Mesenchymal stem cell (in vitro differentiated cells and primary cell): ENCODE measurements around the gene GYG2.

ENCODE experiments used
- DNase-seq: peaks from one replicate; pipeline ENCODE4 v3.0.0-alpha.2; 2013
- H2AFZ ChIP-seq: one replicate; pipeline ENCODE4 v1.6.1; 2013; ENCODE audit warnings: low read depth, mild to moderate bottlenecking, control low read depth, inconsistent platforms, low read length, moderate library complexity
- H2AK5ac ChIP-seq: 2 replicates; pipeline ENCODE4 v1.6.1; 2013; ENCODE audit warnings: low read length, moderate library complexity, mild to moderate bottlenecking, inconsistent platforms; ENCODE audit not compliant: severe bottlenecking
- H2BK120ac ChIP-seq: one replicate; pipeline ENCODE4 v1.6.1; 2013; ENCODE audit warnings: low read depth, mild to moderate bottlenecking, inconsistent platforms, low read length, moderate library complexity
- H2BK12ac ChIP-seq, 2 experiments: one replicate each; pipeline ENCODE4 v1.6.1; 2013; ENCODE audit warnings: inconsistent platforms in 2 of 2, low read length in 2 of 2, mild to moderate bottlenecking in 2 of 2, moderate library complexity in 2 of 2, control low read depth in 1 of 2
- H2BK15ac ChIP-seq: one replicate; pipeline ENCODE4 v1.6.1; 2013; ENCODE audit warnings: mild to moderate bottlenecking, low read depth, inconsistent platforms; ENCODE audit not compliant: poor library complexity, severe bottlenecking
- H2BK5ac ChIP-seq: 2 replicates; pipeline ENCODE4 v1.6.1; 2013; ENCODE audit warnings: low read depth, mild to moderate bottlenecking, low read length, control low read depth, inconsistent platforms; ENCODE audit not compliant: poor library complexity, severe bottlenecking
- H3K14ac ChIP-seq, 2 experiments: one replicate each; pipeline ENCODE4 v1.6.1; 2013; ENCODE audit warnings: inconsistent platforms in 2 of 2, low read length in 2 of 2, control low read depth in 1 of 2, mild to moderate bottlenecking in 1 of 2, moderate library complexity in 1 of 2
- H3K18ac ChIP-seq, 2 experiments: one replicate each; pipeline ENCODE4 v1.6.1; 2013; ENCODE audit warnings: inconsistent platforms in 2 of 2, low read length in 2 of 2, control low read depth in 1 of 2, low read depth in 1 of 2, mild to moderate bottlenecking in 1 of 2
- H3K23ac ChIP-seq, 2 experiments: one replicate each; pipeline ENCODE4 v1.6.1; 2013; ENCODE audit warnings: inconsistent platforms in 2 of 2, low read length in 2 of 2, mild to moderate bottlenecking in 2 of 2, moderate library complexity in 2 of 2, control low read depth in 1 of 2
- H3K27ac ChIP-seq: 2 replicates; pipeline ENCODE4 v1.5.1; 2013; ENCODE audit warnings: mild to moderate bottlenecking, moderate library complexity, low read length, control low read depth, inconsistent platforms; ENCODE audit not compliant: poor library complexity, severe bottlenecking
- H3K27me3 ChIP-seq, 2 experiments: 2 replicates each; pipeline versions ENCODE4 v1.6.1 to v1.7.0; 2013; ENCODE audit warnings: low read length in 2 of 2, mild to moderate bottlenecking in 2 of 2, moderate library complexity in 2 of 2, control low read depth in 1 of 2, inconsistent platforms in 1 of 2; ENCODE audit not compliant: control insufficient read depth in 1 of 2, insufficient read depth in 1 of 2
- H3K36me3 ChIP-seq, 2 experiments: 2 replicates each; pipeline versions ENCODE4 v1.6.1 to v1.7.0; 2013; ENCODE audit warnings: low read length in 2 of 2, control low read depth in 1 of 2, inconsistent platforms in 1 of 2, low read depth in 1 of 2, mild to moderate bottlenecking in 1 of 2; ENCODE audit not compliant: insufficient read depth in 2 of 2, control insufficient read depth in 1 of 2
- H3K4ac ChIP-seq, 2 experiments: one replicate each; pipeline ENCODE4 v1.6.1; 2013; ENCODE audit warnings: inconsistent platforms in 2 of 2, low read length in 2 of 2, mild to moderate bottlenecking in 2 of 2, moderate library complexity in 2 of 2, control low read depth in 1 of 2, low read depth in 1 of 2
- H3K4me1 ChIP-seq: 2 replicates; pipeline ENCODE4 v1.6.1; 2013; ENCODE audit warnings: low read depth, low read length, control low read depth; ENCODE audit not compliant: control insufficient read depth, insufficient read depth
- H3K4me2 ChIP-seq: 2 replicates; pipeline ENCODE4 v1.6.1; 2013; ENCODE audit warnings: low read length, mild to moderate bottlenecking, inconsistent platforms; ENCODE audit not compliant: poor library complexity, severe bottlenecking
- H3K4me3 ChIP-seq, 2 experiments: 2 replicates each; pipeline versions ENCODE4 v1.5.1 to v1.7.0; 2013; ENCODE audit warnings: low read length in 2 of 2, mild to moderate bottlenecking in 2 of 2, control low read depth in 1 of 2, low read depth in 1 of 2; ENCODE audit not compliant: insufficient read depth in 1 of 2
- H3K79me1 ChIP-seq: replicated peaks from 2 replicates; pipeline ENCODE4 v1.6.1; 2013; ENCODE audit warnings: mild to moderate bottlenecking, control low read depth, low read length, inconsistent platforms; ENCODE audit not compliant: poor library complexity, severe bottlenecking
- H3K9ac ChIP-seq: 2 replicates; pipeline ENCODE4 v1.7.0; 2013; ENCODE audit warnings: mild to moderate bottlenecking, low read length, moderate library complexity
- H3K9me3 ChIP-seq: 2 replicates; pipeline ENCODE4 v1.7.0; 2013; ENCODE audit warnings: mild to moderate bottlenecking, low read length; ENCODE audit not compliant: control insufficient read depth
- H4K8ac ChIP-seq: one replicate; pipeline ENCODE4 v1.6.1; 2013; ENCODE audit warnings: inconsistent platforms, mild to moderate bottlenecking, low read length, moderate library complexity
- H4K91ac ChIP-seq: one replicate; pipeline ENCODE4 v1.6.1; 2013; ENCODE audit warnings: mild to moderate bottlenecking, low read length, inconsistent platforms
- WGBS: methylation state at CpG from one replicate; pipeline ENCODE4 v1.1.7; 2013; ENCODE audit warnings: mixed read lengths; 5-methylcytosine and 5-hydroxymethylcytosine counted together

Gene GYG2

GRCh38 chrX:2878563-2878962 is 49.8 kb downstream of the GYG2 start:
- Histone ChIP-seq H4K91ac (no peak overlapping the region), H2BK12ac (no peak overlapping the region), H3K9me3 (no peaks in the 10 kb centered on the region), H3K14ac (no peak overlapping the region), H3K36me3 (peaks cover 0 to 7% of the 10 kb centered on the region in 2 experiments), H3K18ac (no peak overlapping the region), H2BK15ac (no peak overlapping the region), H3K4me2 (no peak overlapping the region), H2AK5ac (no peak overlapping the region), H3K79me1 (no peaks in the 10 kb centered on the region), H3K9ac (no peak overlapping the region), H3K27ac (no peak overlapping the region), H2BK5ac (no peak overlapping the region), H4K8ac (no peak overlapping the region), H2AFZ (no peak overlapping the region), H3K4ac (no peak overlapping the region), H3K4me3 (no peak overlapping the region), H3K27me3 (no peaks in the 10 kb centered on the region), H2BK120ac (no peak overlapping the region), H3K4me1 (no peaks in the 10 kb centered on the region), H3K23ac (no peak overlapping the region)
- no peak for DNase-seq
- WGBS: no CpG with 5 or more reads among the region's 2 CpGs

GRCh38 chrX:2879670-2880069 is 50.9 kb downstream of the GYG2 start:
- Histone ChIP-seq H3K27ac (no peak overlapping the region), H2BK120ac (no peak overlapping the region), H4K8ac (no peak overlapping the region), H3K4me1 (no peaks in the 10 kb centered on the region), H3K4me2 (no peak overlapping the region), H3K36me3 (peaks cover 0 to 10% of the 10 kb centered on the region in 2 experiments), H2AK5ac (no peak overlapping the region), H3K18ac (no peak overlapping the region), H3K4ac (no peak overlapping the region), H2AFZ (no peak overlapping the region), H3K27me3 (no peaks in the 10 kb centered on the region), H2BK12ac (no peak overlapping the region), H3K9me3 (no peaks in the 10 kb centered on the region), H3K79me1 (no peaks in the 10 kb centered on the region), H3K14ac (no peak overlapping the region), H4K91ac (no peak overlapping the region), H2BK5ac (no peak overlapping the region), H3K23ac (no peak overlapping the region), H3K4me3 (no peak overlapping the region), H2BK15ac (no peak overlapping the region), H3K9ac (no peak overlapping the region)
- DNase-seq: no peak
- 95% methylated on average over 1 of the region's 1 CpG for WGBS

GRCh38 chrX:2883770-2884169 is 55.0 kb downstream of the GYG2 start:
- H3K4me3 ChIP-seq: no peak overlapping the region

GRCh38 chrX:2888309-2888708 is 59.6 kb downstream of the GYG2 start:
- WGBS: 90% methylated on average over 6 of the region's 7 CpGs
- H2BK15ac ChIP-seq: no peak overlapping the region

More at GRCh38 chrX:2883770-2884169, 55.0 kb downstream of the GYG2 start:
- no peak overlapping the region for H2BK15ac ChIP-seq
- 98% methylated on average over 11 of the region's 14 CpGs for WGBS
- peaks cover 0 to 10% of the 10 kb centered on the region in 2 experiments for H3K36me3 ChIP-seq
- H4K91ac ChIP-seq: no peak overlapping the region
- H2AFZ ChIP-seq: no peak overlapping the region
- no peak overlapping the region for H3K18ac ChIP-seq
- H2BK5ac ChIP-seq: no peak overlapping the region
- H3K14ac ChIP-seq: no peak overlapping the region
- H3K9me3 ChIP-seq: no peaks in the 10 kb centered on the region
- no peak overlapping the region for H4K8ac ChIP-seq
- no peak overlapping the region for H3K27ac ChIP-seq
- H3K4me2 ChIP-seq: no peak overlapping the region
- H3K4me1 ChIP-seq: no peaks in the 10 kb centered on the region
- H3K9ac ChIP-seq: no peak overlapping the region
- H3K79me1 ChIP-seq: no peaks in the 10 kb centered on the region
- H2BK120ac ChIP-seq: no peak overlapping the region
- H2AK5ac ChIP-seq: no peak overlapping the region
- H3K4ac ChIP-seq: no peak overlapping the region
- H3K27me3 ChIP-seq: no peaks in the 10 kb centered on the region
- no peak overlapping the region for H2BK12ac ChIP-seq
- DNase-seq: no peak
- no peak overlapping the region for H3K23ac ChIP-seq

More at GRCh38 chrX:2888309-2888708, 59.6 kb downstream of the GYG2 start:
- no peak for DNase-seq
- Histone ChIP-seq H3K27me3 (no peaks in the 10 kb centered on the region), H3K4me1 (no peaks in the 10 kb centered on the region), H2BK5ac (no peak overlapping the region), H3K4me2 (no peak overlapping the region), H3K14ac (no peak overlapping the region), H3K27ac (no peak overlapping the region), H2BK120ac (no peak overlapping the region), H3K36me3 (peaks cover 0 to 3% of the 10 kb centered on the region in 2 experiments), H3K23ac (no peak overlapping the region), H4K91ac (no peak overlapping the region), H3K9me3 (no peaks in the 10 kb centered on the region), H3K4ac (no peak overlapping the region), H4K8ac (no peak overlapping the region), H3K18ac (no peak overlapping the region), H2AFZ (no peak overlapping the region), H2BK12ac (no peak overlapping the region), H2AK5ac (no peak overlapping the region), H3K9ac (no peak overlapping the region), H3K79me1 (no peaks in the 10 kb centered on the region), H3K4me3 (no peak overlapping the region)
